UCSD-AML1 (cell line): ENCODE measurements around the gene CRAT.
A peak's percentile ranks its signal among the peaks of the same experiment; 100 is the strongest.

Experiments
- DNase-seq: peaks from one replicate; lab custom pipeline; 2025; ENCODE audit not compliant: unreplicated experiment; lab: John Stamatoyannopoulos, UW

CRAT gene

GRCh38 chr9:129093602-129094386 lies 16.8 kb downstream of the CRAT start:
- DNase-seq = peak; percentile 23

- DNase-seq = no peak
Measured at GRCh38 chr9:129089246-129089645, 21.3 kb downstream of the CRAT start.

- DNase-seq = no peak
Measured at GRCh38 chr9:129084087-129084486, 26.5 kb downstream of the CRAT start.

GRCh38 chr9:129081388-129081904 lies 29.1 kb downstream of the CRAT start:
- DNase-seq = no peak

GRCh38 chr9:129080601-129081387 lies 29.8 kb downstream of the CRAT start, which contains the start of gene DOLPP1:
DOLPP1 (plus strand) TSS chr9:129081111; CDS start chr9:129081132, 21 bp downstream.
- DNase-seq = peak; percentile 99

GRCh38 chr9:129080298-129080600 lies 30.3 kb downstream of the CRAT start:
- no peak for DNase-seq

- DNase-seq = no peak
Measured at GRCh38 chr9:129079829-129080228, 30.8 kb downstream of the CRAT start.

GRCh38 chr9:129078691-129079503 lies 31.7 kb downstream of the CRAT start:
- DNase-seq = no peak

- no peak for DNase-seq
Measured at GRCh38 chr9:129077236-129077635, 33.4 kb downstream of the CRAT start.

- no peak for DNase-seq
Measured at GRCh38 chr9:129076640-129077037, 34.0 kb downstream of the CRAT start.

GRCh38 chr9:129075996-129076639 lies 34.5 kb downstream of the CRAT start:
- DNase-seq = no peak

GRCh38 chr9:129074106-129074505 lies 36.5 kb downstream of the CRAT start:
- no peak for DNase-seq

GRCh38 chr9:129073404-129073803 lies 37.2 kb downstream of the CRAT start:
- no peak for DNase-seq

- DNase-seq = no peak
Measured at GRCh38 chr9:129072171-129072570, 38.4 kb downstream of the CRAT start.

GRCh38 chr9:129071526-129072126 lies 39.0 kb downstream of the CRAT start:
- DNase-seq = peak; percentile 30

GRCh38 chr9:129070696-129071525 lies 39.7 kb downstream of the CRAT start:
- DNase-seq = no peak

GRCh38 chr9:129069862-129070641 lies 40.5 kb downstream of the CRAT start:
- DNase-seq = no peak

GRCh38 chr9:129068990-129069861 lies 41.4 kb downstream of the CRAT start:
- peak; percentile 93 for DNase-seq
